HG03045 (cell line): ENCODE measurements around the gene RAB24.

Experiments used
- ATAC-seq: cut with Tn5 transposase; IDR thresholded peaks from one replicate; pipeline ENCODE4 v1.9.1; 2021; ENCODE audit warnings: mild to moderate bottlenecking, moderate library complexity; ENCODE audit not compliant: unreplicated experiment

RAB24 gene

GRCh38 chr5:177333420-177334154, 30.1 kb upstream of the RAB24 start:
- ATAC-seq = no peak

- ATAC-seq = no peak
These were observed 29.4 kb upstream of the RAB24 start for GRCh38 chr5:177332896-177333260.

- no peak for ATAC-seq
These were observed 28.7 kb upstream of the RAB24 start for GRCh38 chr5:177332031-177332895.

GRCh38 chr5:177330991-177331842, 27.7 kb upstream of the RAB24 start:
- no peak for ATAC-seq

GRCh38 chr5:177329883-177330282, 26.4 kb upstream of the RAB24 start:
- no peak for ATAC-seq

- ATAC-seq = no peak
These were observed 25.2 kb upstream of the RAB24 start for GRCh38 chr5:177328545-177329231.

- ATAC-seq = no peak
These were observed 24.3 kb upstream of the RAB24 start for GRCh38 chr5:177327539-177328522.

GRCh38 chr5:177325868-177326381, 22.4 kb upstream of the RAB24 start:
- no peak for ATAC-seq

GRCh38 chr5:177320879-177321278, 17.4 kb upstream of the RAB24 start:
- no peak for ATAC-seq

- no peak for ATAC-seq
These were observed 16.5 kb upstream of the RAB24 start for GRCh38 chr5:177319913-177320588.

GRCh38 chr5:177317959-177318377, 14.4 kb upstream of the RAB24 start:
- no peak for ATAC-seq

GRCh38 chr5:177316005-177316404, 12.5 kb upstream of the RAB24 start:
- ATAC-seq = no peak

- no peak for ATAC-seq
These were observed 11.9 kb upstream of the RAB24 start for GRCh38 chr5:177315411-177315810.

- ATAC-seq = no peak
These were observed 11.1 kb upstream of the RAB24 start for GRCh38 chr5:177314376-177315342.

GRCh38 chr5:177313561-177314259, 10.2 kb upstream of the RAB24 start:
- ATAC-seq = no peak

GRCh38 chr5:177312649-177313181, 9.2 kb upstream of the RAB24 start:
- ATAC-seq = peak; percentile 22
